ENCODE data around the gene RNU11. TPM values are rescaled to one million over a fixed set of nuclear protein-coding genes. Genes with fewer than 3 reads are reported as not detected.
A peak's percentile ranks its signal among the peaks of the same experiment; 100 is the strongest.
"Not testable (repeated sequence)": the region's sequence is repeated elsewhere in the genome, so short reads cannot be mapped to it uniquely, and the experiment has no call there.

The RNU11 gene
- total RNA-seq, 1 donor from 2014 or later: not detected

- intact Hi-C loops (cut with DNase I): not testable (repeated sequence)
Observed at GRCh38 chr1:28653870-28654269, 5.5 kb downstream of the RNU11 start.

GRCh38 chr1:28655448-28656311, 7.3 kb downstream of the RNU11 start:
- intact Hi-C loops (cut with DNase I); DNase-seq (ENCODE audit: missing footprints); ATAC-seq: not testable (repeated sequence)

More at GRCh38 chr1:28653870-28654269, 5.5 kb downstream of the RNU11 start:
- not testable (repeated sequence) for ATAC-seq; DNase-seq (ENCODE audit: missing footprints)

- DNase-seq (ENCODE audit: missing footprints): no peak
- no peak for ATAC-seq
- intact Hi-C loops (cut with DNase I): no loop called here
Observed at GRCh38 chr1:28656335-28656734, 7.9 kb downstream of the RNU11 start.

- no peak for DNase-seq (ENCODE audit: missing footprints)
- ATAC-seq: no peak
- intact Hi-C loops (cut with DNase I): no loop called here
Observed at GRCh38 chr1:28663871-28664470, 15.6 kb downstream of the RNU11 start.

- DNase-seq (ENCODE audit: missing footprints) (no peak), ATAC-seq (no peak)
- intact Hi-C loops (cut with DNase I): loop anchor here (5.0 kb wide), 1 partner anchor 70 kb away; the partner anchor contains the start of gene YTHDF2
Observed at GRCh38 chr1:28666806-28667205, 18.4 kb downstream of the RNU11 start.

GRCh38 chr1:28668191-28668955, 20.0 kb downstream of the RNU11 start, which contains the start of gene GMEB1:
Gene GMEB1 (plus strand): TSS chr1:28668784. CDS start chr1:28683613, 14,829 bp downstream.
- intact Hi-C loops (cut with DNase I): loop anchor here (2.0 to 5.0 kb wide), 2 partner anchors 20 to 69 kb away; partner anchors contain the start of genes RNU11 and YTHDF2
- ATAC-seq: peak; percentile 89
- DNase-seq (ENCODE audit: missing footprints): peak; percentile 95

- DNase-seq (ENCODE audit: missing footprints) (peak; percentile 79), ATAC-seq (peak; percentile 86)
- intact Hi-C loops (cut with DNase I): loop anchor here (2.0 to 5.0 kb wide), 2 partner anchors 20 to 68 kb away; partner anchors contain the start of genes RNU11 and YTHDF2
Observed at GRCh38 chr1:28668956-28669723, 20.7 kb downstream of the RNU11 start.

- no peak for ATAC-seq
- no peak for DNase-seq (ENCODE audit: missing footprints)
- intact Hi-C loops (cut with DNase I): no loop called here
Observed at GRCh38 chr1:28671254-28671780, 22.9 kb downstream of the RNU11 start.

- intact Hi-C loops (cut with DNase I); ATAC-seq; DNase-seq (ENCODE audit: missing footprints): not testable (repeated sequence)
Observed at GRCh38 chr1:28672971-28673370, 24.6 kb downstream of the RNU11 start.

- ATAC-seq (no peak), DNase-seq (ENCODE audit: missing footprints) (no peak)
- intact Hi-C loops (cut with DNase I): no loop called here
Observed at GRCh38 chr1:28675924-28676257, 27.5 kb downstream of the RNU11 start.

- no peak for ATAC-seq
- intact Hi-C loops (cut with DNase I): no loop called here
- DNase-seq (ENCODE audit: missing footprints): no peak
Observed at GRCh38 chr1:28680151-28680550, 31.8 kb downstream of the RNU11 start.

GRCh38 chr1:28682840-28683239, 34.4 kb downstream of the RNU11 start:
- intact Hi-C loops (cut with DNase I): no loop called here
- DNase-seq (ENCODE audit: missing footprints): no peak
- no peak for ATAC-seq

- ATAC-seq (no peak), DNase-seq (ENCODE audit: missing footprints) (no peak)
- intact Hi-C loops (cut with DNase I): no loop called here
Observed at GRCh38 chr1:28684937-28685336, 36.5 kb downstream of the RNU11 start.

- ATAC-seq; DNase-seq (ENCODE audit: missing footprints); intact Hi-C loops (cut with DNase I): not testable (repeated sequence)
Observed at GRCh38 chr1:28691627-28692026, 43.2 kb downstream of the RNU11 start.

Data from Right ventricle myocardium inferior (tissue), 1 donor.